Pancreas (tissue), 10 donors: ENCODE measurements around the gene GRM5. TPM values are rescaled to one million over a fixed set of nuclear protein-coding genes. Genes with fewer than 3 reads are reported as not detected.

Experiments used
- ATAC-seq, 4 donors: fragments of 200-7000 bp; cut with Tn5 transposase; one replicate each; pipeline versions ENCODE4 v1.8.0 to v1.9.1; 2020; ENCODE audit warnings: mild to moderate bottlenecking in 4 of 4, moderate library complexity in 4 of 4
- DNase-seq, 6 donors: peaks; one replicate each; pipeline ENCODE4 v3.0.0-alpha.2; 2020
- FAIRE-seq: peaks from 2 replicates; lab custom pipeline; 2012; peaks lifted over from hg19 to GRCh38; lab: Jason Lieb, UNC
- H3K27ac ChIP-seq, 4 donors: fragments of 200-600 bp; sonication (generic); 1 replicate in 3 of 4; 2 replicates in 1 of 4; pipeline versions ENCODE4 v1.5.0 to v1.8.0; 2020
- H3K27me3 ChIP-seq, 4 donors: fragments of 200-600 bp; one replicate each; pipeline ENCODE4 v1.8.0; 2021
- H3K36me3 ChIP-seq, 3 donors: fragments of 200-600 bp; sonication (generic) in 1 of 3; one replicate each; pipeline versions ENCODE4 v1.5.0 to v1.8.0; 2020 to 2021
- H3K4me1 ChIP-seq, 3 donors: fragments of 200-600 bp; one replicate each; pipeline ENCODE4 v1.8.0; 2021
- H3K4me3 ChIP-seq, 4 donors: fragments of 200-600 bp; sonication (generic) in 2 of 4; one replicate each; pipeline versions ENCODE4 v1.5.0 to v1.8.0; 2020 to 2021
- H3K9me3 ChIP-seq, 4 donors: fragments of 200-600 bp; one replicate each; pipeline ENCODE4 v1.8.0; 2021
- WGBS, 2 donors: extraction: QIAGEN DNeasy Blood & Tissue Kit; methylation state at CpG; one replicate each; pipeline ENCODE4 v1.1.7; 2013; 5-methylcytosine and 5-hydroxymethylcytosine counted together
- intact Hi-C, 3 donors: fragments of 100-400 bp; cut with DNase I; formaldehyde crosslinking; loops; one replicate each; pipeline versions ENCODE4 v1.11.1 to v1.14.2; 2022
- polyA plus RNA-seq, 2 donors: library from polyadenylated mRNA; stranded (reverse); fragments of 200-250 nt; gene quantifications; one replicate each; pipeline ENCODE4 v1.2.3, GENCODE V29; 2013
- total RNA-seq, 6 donors: library from RNA; stranded (reverse); fragmentation: NEBNext Ultra II Directional in 4 of 6; extraction: Animal tissue kit (Norgen Biotek cat#: 25700) in 4 of 6; gene quantifications; one replicate each; pipeline versions ENCODE4 v1.2.1 to v1.2.4, GENCODE V29; 2021 to 2023
- TF ChIP-seq, protein P1 (sequence below), 4 donors: fragments of 200-600 bp; sonication (generic) in 3 of 4; IDR thresholded peaks; one replicate each; pipeline versions ENCODE4 v1.5.0 to v1.8.0; 2021; ENCODE audit warnings: antibody characterized with exemption in 4 of 4
- donor health status: healthy with polysubstance abuse.
- donor health status: DM: no; HTN: no; CAD: no; lungs with moderate emphysema.
- donor health status: DM: no; HTN: no; CAD: no.
- donor health status: control.
- donor health status: control.
- donor health status: Bipolar disorder and iron deficiency.
- donor health status: DM: yes; HTN: yes; CAD: no.
- donor health status: DM: no; HTN: no; CAD: no.
- donor health status: DM: no; HTN: no; CAD: no.
- donor health status: DM: yes; HTN: yes; CAD: no.

The GRM5 gene
- total and polyA plus RNA-seq, 8 donors = 0.02 to 0.06 (median 0.06) TPM; not detected in 5

DNA sequence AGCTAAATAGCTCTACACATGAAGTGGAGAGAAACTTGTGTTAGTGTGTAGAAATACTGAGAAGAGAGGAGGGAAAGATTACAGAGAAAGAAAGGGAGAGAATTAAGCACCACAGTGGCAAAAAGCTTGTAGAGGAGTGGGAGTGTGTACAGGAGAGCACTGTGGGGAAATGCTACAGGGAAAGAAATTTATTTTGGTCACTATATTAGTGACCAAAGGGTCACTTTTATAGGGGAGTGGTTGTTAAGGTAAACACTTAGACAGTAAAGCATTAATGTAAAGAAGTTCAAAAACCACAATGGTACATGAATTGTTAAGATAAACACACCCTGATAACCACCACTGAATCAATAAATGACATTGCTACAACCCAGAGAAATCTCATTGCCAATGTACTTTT is 421.1 kb downstream of the GRM5 start:
- intact Hi-C loops = no loop called here
- Histone ChIP-seq H3K36me3 (no peaks in the 10 kb centered on the region), H3K27me3 (no peaks in the 10 kb centered on the region), H3K4me3 (no peak overlapping the region), H3K4me1 (no peaks in the 10 kb centered on the region), H3K27ac (no peak overlapping the region), H3K9me3 (no peaks in the 10 kb centered on the region)
- TF ChIP-seq, protein P1, sequence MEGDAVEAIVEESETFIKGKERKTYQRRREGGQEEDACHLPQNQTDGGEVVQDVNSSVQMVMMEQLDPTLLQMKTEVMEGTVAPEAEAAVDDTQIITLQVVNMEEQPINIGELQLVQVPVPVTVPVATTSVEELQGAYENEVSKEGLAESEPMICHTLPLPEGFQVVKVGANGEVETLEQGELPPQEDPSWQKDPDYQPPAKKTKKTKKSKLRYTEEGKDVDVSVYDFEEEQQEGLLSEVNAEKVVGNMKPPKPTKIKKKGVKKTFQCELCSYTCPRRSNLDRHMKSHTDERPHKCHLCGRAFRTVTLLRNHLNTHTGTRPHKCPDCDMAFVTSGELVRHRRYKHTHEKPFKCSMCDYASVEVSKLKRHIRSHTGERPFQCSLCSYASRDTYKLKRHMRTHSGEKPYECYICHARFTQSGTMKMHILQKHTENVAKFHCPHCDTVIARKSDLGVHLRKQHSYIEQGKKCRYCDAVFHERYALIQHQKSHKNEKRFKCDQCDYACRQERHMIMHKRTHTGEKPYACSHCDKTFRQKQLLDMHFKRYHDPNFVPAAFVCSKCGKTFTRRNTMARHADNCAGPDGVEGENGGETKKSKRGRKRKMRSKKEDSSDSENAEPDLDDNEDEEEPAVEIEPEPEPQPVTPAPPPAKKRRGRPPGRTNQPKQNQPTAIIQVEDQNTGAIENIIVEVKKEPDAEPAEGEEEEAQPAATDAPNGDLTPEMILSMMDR (IDR thresholded peaks at IDR 0.05) = no peak
- DNase-seq (no peak), ATAC-seq (no peak), FAIRE-seq (no peak)

DNA sequence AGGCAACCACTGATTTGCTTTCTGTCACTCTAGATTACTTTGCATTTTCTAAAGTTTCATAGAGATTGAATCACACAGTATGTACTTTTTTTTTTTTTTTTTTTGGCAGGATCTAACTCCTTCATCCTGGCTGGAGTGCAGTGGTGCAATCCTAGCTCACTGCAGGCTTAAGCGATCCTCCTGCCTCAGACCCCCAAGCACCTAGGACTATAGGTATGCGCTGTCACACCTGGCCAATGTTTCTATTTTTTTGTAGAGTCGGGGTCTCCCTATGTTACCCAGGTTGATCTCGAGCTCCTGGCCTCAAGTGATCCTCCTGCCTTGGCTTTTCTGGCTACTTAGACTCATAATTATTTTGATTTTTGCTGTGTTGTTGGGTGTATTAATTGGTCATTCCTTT is 433.6 kb downstream of the GRM5 start:
- DNase-seq (no peak), FAIRE-seq (no peak), ATAC-seq (no peak)
- TF ChIP-seq, protein P1 (IDR thresholded peaks at IDR 0.05) = no peak
- H3K36me3 ChIP-seq = no peaks in the 10 kb centered on the region
- no peak overlapping the region for H3K27ac ChIP-seq
- H3K9me3 ChIP-seq = no peaks in the 10 kb centered on the region
- H3K27me3 ChIP-seq = no peaks in the 10 kb centered on the region
- no peak overlapping the region for H3K4me3 ChIP-seq
- WGBS, 2 donors = 69 to 87% methylated on average over 4 of the region's 4 CpGs
- no peaks in the 10 kb centered on the region for H3K4me1 ChIP-seq
- intact Hi-C loops = no loop called here

- WGBS, 2 donors = 36 to 46% methylated on average over 1 of the region's 1 CpG
These were observed 434.3 kb downstream of the GRM5 start for GRCh38 chr11:88631497-88631896.

DNA sequence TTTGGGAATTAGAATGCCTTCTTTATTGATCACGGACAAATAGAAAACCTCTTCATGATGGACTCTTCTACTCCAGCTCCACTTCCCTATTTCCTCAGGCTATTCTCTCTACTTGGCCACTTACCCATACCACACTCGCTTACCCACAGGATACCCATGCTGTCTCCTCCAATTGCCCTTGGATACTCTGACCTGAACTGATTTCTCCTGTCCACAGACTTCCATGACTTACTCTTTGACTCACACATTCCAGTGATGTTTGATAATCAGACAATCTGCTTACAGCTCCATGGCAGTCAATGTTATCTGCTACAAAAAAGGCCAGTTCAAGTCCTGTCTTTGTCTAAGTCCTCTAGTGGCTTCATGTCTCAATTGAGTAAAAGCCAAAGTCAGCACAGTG is 436.3 kb downstream of the GRM5 start:
- Histone ChIP-seq H3K36me3 (no peaks in the 10 kb centered on the region), H3K27ac (no peak overlapping the region), H3K9me3 (no peaks in the 10 kb centered on the region), H3K4me1 (no peaks in the 10 kb centered on the region), H3K27me3 (no peaks in the 10 kb centered on the region), H3K4me3 (no peak overlapping the region)
- intact Hi-C loops = no loop called here
- no peak for ATAC-seq
- WGBS, 2 donors = 77 to 88% methylated on average over 2 of the region's 2 CpGs
- FAIRE-seq = no peak
- TF ChIP-seq, protein P1 (IDR thresholded peaks at IDR 0.05) = no peak
- no peak for DNase-seq

More at GRCh38 chr11:88631497-88631896, 434.3 kb downstream of the GRM5 start:
- FAIRE-seq (no peak), ATAC-seq (no peak), DNase-seq (no peak)
- no peak overlapping the region for H3K4me3 ChIP-seq
- no peaks in the 10 kb centered on the region for H3K4me1 ChIP-seq
- H3K27ac ChIP-seq = no peak overlapping the region
- no peaks in the 10 kb centered on the region for H3K9me3 ChIP-seq
- TF ChIP-seq, protein P1 (IDR thresholded peaks at IDR 0.05) = no peak
- no peaks in the 10 kb centered on the region for H3K36me3 ChIP-seq
- intact Hi-C loops = no loop called here
- no peaks in the 10 kb centered on the region for H3K27me3 ChIP-seq

- H3K36me3 ChIP-seq = no peaks in the 10 kb centered on the region
- 41 to 50% methylated on average over 4 of the region's 4 CpGs for WGBS, 2 donors
These were observed 439.6 kb downstream of the GRM5 start for GRCh38 chr11:88626216-88626615.

More at GRCh38 chr11:88626216-88626615, 439.6 kb downstream of the GRM5 start:
- H3K9me3 ChIP-seq = no peaks in the 10 kb centered on the region
- DNase-seq (no peak), FAIRE-seq (no peak), ATAC-seq (no peak)
- no peaks in the 10 kb centered on the region for H3K27me3 ChIP-seq
- no peaks in the 10 kb centered on the region for H3K4me1 ChIP-seq
- no peak overlapping the region for H3K27ac ChIP-seq
- no peak overlapping the region for H3K4me3 ChIP-seq
- intact Hi-C loops = no loop called here
- TF ChIP-seq, protein P1 (IDR thresholded peaks at IDR 0.05) = no peak
